ENCODE results near the gene GDI1. TPM values are rescaled to one million over a fixed set of nuclear protein-coding genes. Genes with fewer than 3 reads are reported as not detected.
A peak's percentile ranks its signal among the peaks of the same experiment; 100 is the strongest.

The GDI1 gene
- total and polyA plus RNA-seq, 9 of the 15 experiments (the other 6 are each of a cell fraction or from before 2014, with no cell fraction given): 0.97 to 82.6 (median 37.5) TPM

GRCh38 chrX:154486396-154487207 is 49.6 kb downstream of the GDI1 start, which contains the start of gene UBL4A (continued):
- TF ChIP-seq ARID3B (CRISPR knock-in tag; IDR thresholded peaks at IDR 0.05; ENCODE audit: borderline replicate concordance) (no peak), ZZZ3 (IDR thresholded peaks at IDR 0.05) (no peak), MAFK (IDR thresholded peaks at IDR 0.05; ENCODE audit: low read length) (no peak), ZNF24 (IDR thresholded peaks at IDR 0.05) (no peak), ZNF146 (CRISPR knock-in tag; IDR thresholded peaks at IDR 0.05; ENCODE audit: unreplicated experiment) (no peak), RHOXF2B (CRISPR knock-in tag; conservative IDR thresholded peaks at IDR 0.05) (no peak), ETS1 (conservative IDR thresholded peaks at IDR 0.05; ENCODE audit: control insufficient read depth, low read depth, low read length) (no peak), NFRKB (IDR thresholded peaks at IDR 0.05; ENCODE audit: low read depth) (no peak), RBM25 (IDR thresholded peaks at IDR 0.05; ENCODE audit: low read depth, low read length, severe bottlenecking) (no peak), MTA1 (IDR thresholded peaks at IDR 0.05; ENCODE audit: borderline replicate concordance) (no peak), KAT8 (IDR thresholded peaks at IDR 0.05; ENCODE audit: low read depth) (no peak), KLF16 (IDR thresholded peaks at IDR 0.05) (no peak), NUFIP1 (IDR thresholded peaks at IDR 0.05; ENCODE audit: partially characterized antibody) (no peak), SNAPC5 (CRISPR knock-in tag; IDR thresholded peaks at IDR 0.05) (no peak), KLF1 (tag; IDR thresholded peaks at IDR 0.05) (no peak), ZNF165 (CRISPR knock-in tag; IDR thresholded peaks at IDR 0.05; ENCODE audit: borderline replicate concordance) (no peak), HES1 (IDR thresholded peaks at IDR 0.05; ENCODE audit: low read depth) (no peak; the same call in 1 of the 2 replicates), E2F4 (CRISPR knock-in tag; IDR thresholded peaks at IDR 0.05; ENCODE audit: low read depth) (no peak), TCF15 (CRISPR knock-in tag; IDR thresholded peaks at IDR 0.05) (no peak), ZNF311 (CRISPR knock-in tag; IDR thresholded peaks at IDR 0.05) (no peak), NRF1 (conservative IDR thresholded peaks at IDR 0.05 in 1 of 2, IDR thresholded peaks at IDR 0.05 in 1 of 2) (0 out of 4 replicates have a peak, but pooled peaks have one; percentile 18 to 19), NKRF (IDR thresholded peaks at IDR 0.05; ENCODE audit: borderline replicate concordance) (no peak), ZFP1 (CRISPR knock-in tag; IDR thresholded peaks at IDR 0.05) (no peak)
